ENCODE results near the gene TPM4.
A peak's percentile ranks its signal among the peaks of the same experiment; 100 is the strongest.

The TPM4 gene

DNA sequence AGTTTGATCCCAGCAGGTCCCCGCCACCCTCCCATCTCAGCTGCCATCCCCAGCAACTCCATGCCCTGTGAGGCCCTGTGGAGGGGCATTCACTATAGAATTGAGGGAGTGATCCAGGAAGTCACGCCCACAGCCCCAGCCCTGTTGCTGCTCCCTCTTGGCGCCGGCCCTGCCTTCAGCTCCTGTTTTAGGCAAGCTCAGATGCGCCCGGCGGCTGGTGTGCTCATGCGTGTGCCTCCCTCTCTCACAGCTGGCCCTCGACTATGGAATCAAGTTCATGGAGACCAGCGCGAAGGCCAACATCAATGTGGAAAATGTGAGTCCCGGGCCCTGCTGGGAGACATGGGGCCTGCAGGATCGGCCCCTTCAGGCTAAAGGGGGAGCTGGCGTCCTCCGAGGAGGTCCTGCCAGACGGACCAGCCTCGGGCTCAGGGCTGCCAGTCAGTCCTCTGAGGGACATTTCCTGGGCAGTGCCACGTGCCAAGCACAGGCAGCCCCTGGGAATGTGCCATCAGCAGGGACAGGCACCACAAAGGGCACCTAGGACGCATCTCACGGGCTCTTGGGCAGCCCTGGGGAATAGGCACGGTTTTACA lies 51.6 kb downstream of the TPM4 start:
- Histone ChIP-seq H4K20me1 (peaks cover 0 to 31% (median 0%) of the 10 kb centered on the region in 11 experiments; a peak in 6 of 22 replicates), H3K36me3 (peaks cover 99 to 100% (median 100%) of the 10 kb centered on the region in 11 experiments), H3K4me2 (peak overlapping the region in 9 of 11 experiments; percentile 7 to 38 (median 19); a peak in 11 of 22 replicates), H3K4me1 (peaks cover 10 to 98% (median 87%) of the 10 kb centered on the region in 10 experiments), H3K9me3 (replicated peaks in 1 of 11) (peaks cover 4 to 17% (median 12%) of the 10 kb centered on the region in 11 experiments; a peak in 16 of 22 replicates), H3K4me3 (no peak overlapping the region), H3K27me3 (no peaks in the 10 kb centered on the region), H3K27ac (peak overlapping the region in 9 of 11 experiments; percentile 25 to 96 (median 61); a peak in 16 of 22 replicates), H3K9ac (peak overlapping the region in 8 of 11 experiments; percentile 14 to 51 (median 38); a peak in 15 of 22 replicates)
- no peak for TF ChIP-seq Cebpa-rat (IDR thresholded peaks at IDR 0.05)

DNA sequence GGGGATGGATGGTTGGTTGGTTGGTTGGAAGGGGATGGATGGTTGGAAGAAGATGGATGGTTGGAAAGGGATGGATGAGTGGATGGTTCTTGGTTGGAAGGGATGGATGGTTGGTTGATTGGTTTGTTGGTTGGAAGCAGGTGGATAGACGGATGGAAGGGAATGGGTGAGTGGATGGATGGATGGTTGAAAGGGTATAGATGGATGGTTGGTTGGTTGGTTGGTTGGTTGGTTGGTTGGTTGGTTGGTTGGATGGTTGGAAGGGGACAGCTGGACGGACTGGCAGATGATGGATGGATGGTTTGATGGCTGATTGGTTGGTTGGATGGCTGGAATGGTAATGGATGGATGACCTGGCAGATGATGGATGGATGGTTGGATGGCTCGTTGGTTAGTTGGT lies 55.4 kb downstream of the TPM4 start:
- H3K4me2 ChIP-seq, result peak overlapping the region; percentile 55 to 86 (median 76); a peak in 21 of 22 replicates
- no peak for TF ChIP-seq Cebpa-rat (IDR thresholded peaks at IDR 0.05)
- peak overlapping the region in 3 of 10 experiments; percentile 1 to 27 (median 12); a peak in 2 of 20 replicates for H3K4me3 ChIP-seq
- H3K4me1 ChIP-seq, result peaks cover 18 to 98% (median 95%) of the 10 kb centered on the region in 10 experiments
- H3K27ac ChIP-seq, result peak overlapping the region in 8 of 11 experiments; percentile 69 to 77 (median 74); a peak in 14 of 22 replicates
- peak overlapping the region in 1 of 11 experiments; percentile 63; a peak in 1 of 22 replicates for H3K9ac ChIP-seq
- H3K9me3 ChIP-seq (replicated peaks in 1 of 11), result peaks cover 4 to 17% (median 12%) of the 10 kb centered on the region in 11 experiments; a peak in 16 of 22 replicates
- H3K36me3 ChIP-seq, result peaks cover 78 to 93% (median 92%) of the 10 kb centered on the region in 11 experiments
- peaks cover 0 to 31% (median 0%) of the 10 kb centered on the region in 11 experiments; a peak in 4 of 22 replicates for H4K20me1 ChIP-seq
- H3K27me3 ChIP-seq, result no peaks in the 10 kb centered on the region

DNA sequence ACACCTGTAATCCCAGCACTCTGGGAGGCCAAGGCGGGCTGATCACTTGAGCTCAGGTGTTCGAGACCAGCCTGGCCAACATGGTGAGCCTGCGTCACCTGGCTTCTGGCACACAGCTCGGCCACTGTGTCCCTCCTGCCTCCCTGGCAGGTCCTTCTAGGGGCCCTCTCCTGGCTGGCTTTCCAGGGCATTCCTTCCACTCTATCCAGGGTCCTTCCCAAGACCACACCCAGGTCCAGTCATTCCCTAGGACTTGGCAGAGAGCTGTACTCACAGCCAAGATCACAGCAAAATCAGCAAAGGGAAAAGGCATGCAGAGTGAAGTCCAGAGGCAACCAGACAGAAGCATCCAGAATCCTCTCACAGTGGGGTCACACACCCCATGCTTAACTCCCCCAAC lies 57.5 kb downstream of the TPM4 start:
- Histone ChIP-seq H3K4me1 (peaks cover 18 to 98% (median 94%) of the 10 kb centered on the region in 10 experiments), H3K9me3 (replicated peaks in 1 of 11) (peaks cover 4 to 27% (median 12%) of the 10 kb centered on the region in 11 experiments; a peak in 16 of 22 replicates), H4K20me1 (peaks cover 0 to 18% (median 0%) of the 10 kb centered on the region in 11 experiments; a peak in 2 of 22 replicates), H3K36me3 (peaks cover 56 to 79% (median 70%) of the 10 kb centered on the region in 11 experiments), H3K4me2 (peak overlapping the region in 10 of 11 experiments; percentile 4 to 86 (median 78); a peak in 19 of 22 replicates), H3K27me3 (no peaks in the 10 kb centered on the region), H3K9ac (peak overlapping the region in 6 of 11 experiments; percentile 8 to 32 (median 14); a peak in 6 of 22 replicates), H3K4me3 (no peak overlapping the region), H3K27ac (peak overlapping the region in 8 of 11 experiments; percentile 69 to 77 (median 74); a peak in 17 of 22 replicates)
- TF ChIP-seq Cebpa-rat (IDR thresholded peaks at IDR 0.05), result no peak

DNA sequence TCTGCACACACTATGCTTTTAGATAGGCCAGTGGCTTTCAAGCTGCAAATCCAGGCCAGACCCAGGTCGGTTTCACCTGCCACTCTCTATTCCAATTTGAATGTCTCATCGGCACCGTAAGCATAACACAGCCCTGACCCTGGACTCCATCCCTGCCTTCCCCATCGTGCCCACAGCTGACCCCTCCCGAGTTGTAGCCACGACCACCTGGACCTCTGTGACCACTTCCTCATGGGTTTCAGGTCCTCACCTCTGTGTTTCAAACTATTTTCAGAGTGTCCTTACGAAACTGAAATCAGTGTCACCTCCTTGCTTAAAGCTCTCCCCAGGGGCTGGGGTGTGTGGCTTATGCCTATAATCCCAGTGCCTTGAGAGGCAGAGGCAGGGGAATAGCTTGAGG lies 58.2 kb downstream of the TPM4 start:
- Histone ChIP-seq H3K36me3 (peaks cover 49 to 72% (median 63%) of the 10 kb centered on the region in 11 experiments), H3K27ac (peak overlapping the region in 8 of 11 experiments; percentile 10 to 77 (median 70); a peak in 9 of 22 replicates), H3K9ac (peak overlapping the region in 5 of 11 experiments; percentile 0 to 40 (median 17); a peak in 5 of 22 replicates)

GRCh38 chr19:16135430-16136127 lies 59.3 kb downstream of the TPM4 start:
- Histone ChIP-seq H4K20me1 (peaks cover 0 to 9% (median 0%) of the 10 kb centered on the region in 11 experiments; a peak in 1 of 22 replicates), H3K27me3 (no peaks in the 10 kb centered on the region), H3K36me3 (peaks cover 38 to 61% (median 52%) of the 10 kb centered on the region in 11 experiments), H3K9ac (peak overlapping the region in 4 of 11 experiments; percentile 10 to 37 (median 16); a peak in 4 of 22 replicates), H3K4me3 (peak overlapping the region in 1 of 10 experiments; percentile 51; a peak in 1 of 20 replicates), H3K4me2 (peak overlapping the region in 10 of 11 experiments; percentile 10 to 83 (median 74); a peak in 16 of 22 replicates), H3K27ac (peak overlapping the region in 8 of 11 experiments; percentile 9 to 75 (median 41); a peak in 13 of 22 replicates), H3K4me1 (peaks cover 32 to 98% (median 94%) of the 10 kb centered on the region in 10 experiments), H3K9me3 (replicated peaks in 1 of 11) (peaks cover 4 to 27% (median 12%) of the 10 kb centered on the region in 11 experiments; a peak in 16 of 22 replicates)
- TF ChIP-seq Cebpa-rat (IDR thresholded peaks at IDR 0.05), result no peak

More for the DNA sequence above, 58.2 kb downstream of the TPM4 start:
- Histone ChIP-seq H3K4me2 (peak overlapping the region in 9 of 11 experiments; percentile 63 to 86 (median 79); a peak in 17 of 22 replicates), H3K4me3 (no peak overlapping the region; a peak in 1 of 20 replicates), H3K9me3 (replicated peaks in 1 of 11) (peaks cover 4 to 27% (median 12%) of the 10 kb centered on the region in 11 experiments; a peak in 16 of 22 replicates), H4K20me1 (peaks cover 0 to 15% (median 0%) of the 10 kb centered on the region in 11 experiments; a peak in 1 of 22 replicates), H3K4me1 (peaks cover 22 to 98% (median 94%) of the 10 kb centered on the region in 10 experiments), H3K27me3 (no peaks in the 10 kb centered on the region)
- TF ChIP-seq Cebpa-rat (IDR thresholded peaks at IDR 0.05), result no peak

- H3K4me2 ChIP-seq, result peak overlapping the region in 10 of 11 experiments; percentile 10 to 83 (median 74); a peak in 17 of 22 replicates
- peaks cover 41 to 100% (median 98%) of the 10 kb centered on the region in 10 experiments for H3K4me1 ChIP-seq
- 0 out of 22 replicates have a peak, but pooled peaks cover 0 to 9% (median 0%) of the 10 kb centered on the region in 11 experiments for H4K20me1 ChIP-seq
- peaks cover 30 to 53% (median 44%) of the 10 kb centered on the region in 11 experiments for H3K36me3 ChIP-seq
- H3K9me3 ChIP-seq (replicated peaks in 1 of 11), result peaks cover 0 to 18% (median 6%) of the 10 kb centered on the region in 11 experiments; a peak in 15 of 22 replicates
- 0 out of 20 replicates have a peak overlapping the region, but pooled peaks of 1 of the 10 experiments have one; percentile 37 for H3K4me3 ChIP-seq
- peak overlapping the region in 6 of 11 experiments; percentile 10 to 37 (median 19); a peak in 6 of 22 replicates for H3K9ac ChIP-seq
- H3K27ac ChIP-seq, result peak overlapping the region in 8 of 11 experiments; percentile 9 to 75 (median 41); a peak in 14 of 22 replicates
- H3K27me3 ChIP-seq, result no peaks in the 10 kb centered on the region
- TF ChIP-seq Cebpa-rat (IDR thresholded peaks at IDR 0.05), result no peak
Observed at GRCh38 chr19:16136185-16136999, 60.1 kb downstream of the TPM4 start.

DNA sequence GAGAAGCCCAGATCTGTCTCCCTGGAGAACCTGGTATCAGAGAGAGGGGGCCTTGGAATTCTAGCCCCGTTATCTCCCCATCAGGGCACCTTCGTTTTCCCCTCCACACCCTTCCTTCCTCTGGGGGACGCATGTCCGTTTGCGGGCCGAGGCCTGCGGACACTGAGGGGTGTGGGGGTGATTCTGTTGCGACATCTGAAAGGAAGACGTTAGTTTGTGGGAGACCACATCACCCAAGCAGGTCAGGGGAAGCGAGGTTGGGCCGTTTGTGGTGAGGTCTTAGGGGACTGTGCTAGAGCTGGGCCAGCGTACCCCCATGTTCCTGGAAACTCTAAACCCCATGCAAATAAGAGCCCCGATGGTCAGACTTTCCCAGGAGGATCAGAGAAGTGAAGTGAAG lies 63.5 kb downstream of the TPM4 start:
- Histone ChIP-seq H3K4me3 (peak overlapping the region in 6 of 10 experiments; percentile 9 to 63 (median 36); a peak in 9 of 20 replicates), H3K9me3 (replicated peaks in 1 of 11) (peaks cover 0 to 23% (median 0%) of the 10 kb centered on the region in 11 experiments; a peak in 8 of 22 replicates), H3K36me3 (peaks cover 0 to 19% (median 11%) of the 10 kb centered on the region in 11 experiments; a peak in 17 of 22 replicates), H3K4me2 (peak overlapping the region; percentile 69 to 94 (median 83)), H4K20me1 (no peaks in the 10 kb centered on the region), H3K4me1 (peaks cover 60 to 100% (median 97%) of the 10 kb centered on the region in 10 experiments), H3K9ac (peak overlapping the region in 10 of 11 experiments; percentile 40 to 79 (median 74); a peak in 20 of 22 replicates), H3K27me3 (no peaks in the 10 kb centered on the region), H3K27ac (peak overlapping the region; percentile 2 to 95 (median 89); a peak in 20 of 22 replicates)
- TF ChIP-seq Cebpa-rat (IDR thresholded peaks at IDR 0.05), result peak in 9 of 11 experiments; percentile 22 to 78 (median 69); a peak in 11 of 22 replicates
